ENCODE results near the gene PACS1.

Gene PACS1

GRCh38 chr11:66106786-66107599, 36.9 kb downstream of the PACS1 start:
- H3K4me2 ChIP-seq (ENCODE audit: low read length) = no peak overlapping the region
- H3K79me2 ChIP-seq (ENCODE audit: insufficient read depth, low read length) = peaks cover 27% of the 10 kb centered on the region

GRCh38 chr11:66107600-66108510, 37.8 kb downstream of the PACS1 start:
- Histone ChIP-seq H3K4me2 (ENCODE audit: low read length) (no peak overlapping the region), H3K4me3 (ENCODE audit: low read depth, low read length, poor library complexity, severe bottlenecking) (no peak overlapping the region), H3K27ac (ENCODE audit: low read depth, low read length, poor library complexity, severe bottlenecking) (peak overlapping the region; percentile 87), H3K4me1 (ENCODE audit: insufficient read depth, low read length, severe bottlenecking) (peaks cover 81% of the 10 kb centered on the region), H3K9me3 (ENCODE audit: low read length) (no peaks in the 10 kb centered on the region), H3K9ac (ENCODE audit: low read length) (no peak overlapping the region), H3K36me3 (ENCODE audit: insufficient read depth, low read length) (peaks cover 8% of the 10 kb centered on the region; the same call in 1 of the 2 replicates), H2AFZ (ENCODE audit: low read length) (no peak overlapping the region), H3K9me2 (ENCODE audit: low read depth, low read length) (no peaks in the 10 kb centered on the region), H3K27me3 (ENCODE audit: insufficient read depth, low read length) (no peaks in the 10 kb centered on the region), H3F3A (ENCODE audit: insufficient read depth, low read length) (no peaks in the 10 kb centered on the region), H3K79me2 (ENCODE audit: insufficient read depth, low read length) (peaks cover 22% of the 10 kb centered on the region), H4K20me1 (ENCODE audit: insufficient read depth, low read length) (no peaks in the 10 kb centered on the region)
- TF ChIP-seq EZH2 (IDR thresholded peaks at IDR 0.05; ENCODE audit: borderline replicate concordance, low read length) (no peak), CTCF (IDR thresholded peaks at IDR 0.05; ENCODE audit: low read length) (no peak)

More at GRCh38 chr11:66106786-66107599, 36.9 kb downstream of the PACS1 start:
- H3F3A ChIP-seq (ENCODE audit: insufficient read depth, low read length) = no peaks in the 10 kb centered on the region
- H3K36me3 ChIP-seq (ENCODE audit: insufficient read depth, low read length) = peaks cover 8% of the 10 kb centered on the region; the same call in 1 of the 2 replicates
- H3K4me3 ChIP-seq (ENCODE audit: low read depth, low read length, poor library complexity, severe bottlenecking) = no peak overlapping the region
- no peaks in the 10 kb centered on the region for H3K9me3 ChIP-seq (ENCODE audit: low read length)
- no peaks in the 10 kb centered on the region for H3K9me2 ChIP-seq (ENCODE audit: low read depth, low read length)
- peak overlapping the region; percentile 47 for H3K27ac ChIP-seq (ENCODE audit: low read depth, low read length, poor library complexity, severe bottlenecking)
- H3K9ac ChIP-seq (ENCODE audit: low read length) = no peak overlapping the region
- no peak overlapping the region for H2AFZ ChIP-seq (ENCODE audit: low read length)
- no peaks in the 10 kb centered on the region for H4K20me1 ChIP-seq (ENCODE audit: insufficient read depth, low read length)
- TF ChIP-seq EZH2 (IDR thresholded peaks at IDR 0.05; ENCODE audit: borderline replicate concordance, low read length) = no peak
- no peak for TF ChIP-seq CTCF (IDR thresholded peaks at IDR 0.05; ENCODE audit: low read length)
- no peaks in the 10 kb centered on the region for H3K27me3 ChIP-seq (ENCODE audit: insufficient read depth, low read length)
- H3K4me1 ChIP-seq (ENCODE audit: insufficient read depth, low read length, severe bottlenecking) = peaks cover 79% of the 10 kb centered on the region

DNA sequence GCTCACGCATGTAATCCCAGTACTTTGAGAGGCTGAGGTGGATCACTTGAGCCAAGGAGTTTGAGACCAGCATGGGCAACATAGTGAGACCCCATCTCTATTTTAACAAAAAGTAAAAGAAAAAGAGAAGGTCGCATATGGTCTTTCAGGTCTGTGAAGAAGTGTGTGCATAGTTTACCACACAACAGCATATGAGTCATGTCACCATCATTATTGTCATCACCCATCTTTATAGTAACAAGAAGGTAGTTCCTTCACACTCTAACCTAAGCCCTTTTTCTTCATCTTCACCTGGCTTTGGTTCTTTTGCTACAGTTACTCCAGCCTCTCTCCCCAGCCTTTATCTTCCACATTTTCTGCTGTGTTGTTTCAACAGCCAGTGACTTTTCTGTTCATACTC, 39.2 kb downstream of the PACS1 start:
- H3K4me1 ChIP-seq (ENCODE audit: insufficient read depth, low read length, severe bottlenecking) = peaks cover 81% of the 10 kb centered on the region
- H3F3A ChIP-seq (ENCODE audit: insufficient read depth, low read length) = no peaks in the 10 kb centered on the region
- peak overlapping the region; percentile 87 for H3K27ac ChIP-seq (ENCODE audit: low read depth, low read length, poor library complexity, severe bottlenecking)
- no peak overlapping the region for H3K4me3 ChIP-seq (ENCODE audit: low read depth, low read length, poor library complexity, severe bottlenecking)
- H3K9ac ChIP-seq (ENCODE audit: low read length) = no peak overlapping the region
- H3K27me3 ChIP-seq (ENCODE audit: insufficient read depth, low read length) = no peaks in the 10 kb centered on the region
- H3K36me3 ChIP-seq (ENCODE audit: insufficient read depth, low read length) = peaks cover 8% of the 10 kb centered on the region; the same call in 1 of the 2 replicates
- H3K4me2 ChIP-seq (ENCODE audit: low read length) = no peak overlapping the region
- H3K79me2 ChIP-seq (ENCODE audit: insufficient read depth, low read length) = peaks cover 19% of the 10 kb centered on the region
- no peak for TF ChIP-seq EZH2 (IDR thresholded peaks at IDR 0.05; ENCODE audit: borderline replicate concordance, low read length)
- no peak for TF ChIP-seq CTCF (IDR thresholded peaks at IDR 0.05; ENCODE audit: low read length)
- H2AFZ ChIP-seq (ENCODE audit: low read length) = no peak overlapping the region
- H3K9me3 ChIP-seq (ENCODE audit: low read length) = no peaks in the 10 kb centered on the region
- H4K20me1 ChIP-seq (ENCODE audit: insufficient read depth, low read length) = no peaks in the 10 kb centered on the region
- H3K9me2 ChIP-seq (ENCODE audit: low read depth, low read length) = no peaks in the 10 kb centered on the region

All from OCI-LY1 (cell line).